Measurements from ENCODE around the gene BLM.

Gene BLM

DNA sequence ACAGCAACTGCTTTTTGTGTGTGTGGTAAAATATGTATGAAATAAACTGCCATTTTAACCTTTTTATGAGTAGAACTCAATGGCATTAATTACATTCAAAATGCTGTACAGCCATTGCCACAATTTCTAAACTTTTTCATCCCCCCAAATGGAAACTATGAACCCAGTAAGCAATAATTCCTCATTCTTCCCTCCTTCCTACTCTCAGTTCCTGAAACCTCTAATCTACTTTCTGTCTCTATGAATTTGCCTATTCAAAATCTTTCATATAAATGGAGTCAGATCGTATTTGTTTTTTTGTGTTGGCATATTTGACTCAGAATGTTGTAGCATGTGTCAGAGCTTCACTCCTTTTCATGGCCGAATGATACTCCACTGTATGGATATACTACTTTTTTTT, 5.3 kb upstream of the BLM start:
- no peak for TF ChIP-seq POLR2AphosphoS5 (IDR thresholded peaks at IDR 0.05; ENCODE audit: low read depth, low read length)

DNA sequence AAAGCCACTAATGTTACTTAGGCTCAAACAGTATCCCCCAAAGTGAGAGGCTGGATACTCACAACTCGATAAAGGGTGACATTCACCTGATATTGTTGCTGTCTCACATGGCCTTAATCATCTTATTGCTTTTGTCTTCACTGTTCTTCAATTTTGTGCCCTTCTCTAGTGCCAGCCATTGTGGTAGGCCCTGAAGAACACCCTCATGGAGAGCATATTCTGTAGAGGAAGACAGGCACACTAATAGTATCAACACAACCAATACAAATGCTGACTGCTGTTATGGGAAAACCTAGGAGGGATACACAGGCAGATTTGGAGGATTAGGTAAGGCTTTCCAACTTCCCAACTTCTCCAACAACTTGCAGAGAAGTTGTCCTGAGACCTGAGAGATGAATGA, 4.1 kb upstream of the BLM start:
- TF ChIP-seq, protein P1, sequence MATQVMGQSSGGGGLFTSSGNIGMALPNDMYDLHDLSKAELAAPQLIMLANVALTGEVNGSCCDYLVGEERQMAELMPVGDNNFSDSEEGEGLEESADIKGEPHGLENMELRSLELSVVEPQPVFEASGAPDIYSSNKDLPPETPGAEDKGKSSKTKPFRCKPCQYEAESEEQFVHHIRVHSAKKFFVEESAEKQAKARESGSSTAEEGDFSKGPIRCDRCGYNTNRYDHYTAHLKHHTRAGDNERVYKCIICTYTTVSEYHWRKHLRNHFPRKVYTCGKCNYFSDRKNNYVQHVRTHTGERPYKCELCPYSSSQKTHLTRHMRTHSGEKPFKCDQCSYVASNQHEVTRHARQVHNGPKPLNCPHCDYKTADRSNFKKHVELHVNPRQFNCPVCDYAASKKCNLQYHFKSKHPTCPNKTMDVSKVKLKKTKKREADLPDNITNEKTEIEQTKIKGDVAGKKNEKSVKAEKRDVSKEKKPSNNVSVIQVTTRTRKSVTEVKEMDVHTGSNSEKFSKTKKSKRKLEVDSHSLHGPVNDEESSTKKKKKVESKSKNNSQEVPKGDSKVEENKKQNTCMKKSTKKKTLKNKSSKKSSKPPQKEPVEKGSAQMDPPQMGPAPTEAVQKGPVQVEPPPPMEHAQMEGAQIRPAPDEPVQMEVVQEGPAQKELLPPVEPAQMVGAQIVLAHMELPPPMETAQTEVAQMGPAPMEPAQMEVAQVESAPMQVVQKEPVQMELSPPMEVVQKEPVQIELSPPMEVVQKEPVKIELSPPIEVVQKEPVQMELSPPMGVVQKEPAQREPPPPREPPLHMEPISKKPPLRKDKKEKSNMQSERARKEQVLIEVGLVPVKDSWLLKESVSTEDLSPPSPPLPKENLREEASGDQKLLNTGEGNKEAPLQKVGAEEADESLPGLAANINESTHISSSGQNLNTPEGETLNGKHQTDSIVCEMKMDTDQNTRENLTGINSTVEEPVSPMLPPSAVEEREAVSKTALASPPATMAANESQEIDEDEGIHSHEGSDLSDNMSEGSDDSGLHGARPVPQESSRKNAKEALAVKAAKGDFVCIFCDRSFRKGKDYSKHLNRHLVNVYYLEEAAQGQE (IDR thresholded peaks at IDR 0.05; ENCODE audit: insufficient read depth in 1 of 2, low read depth in 2 of 2, low read length in 2 of 2) = no peak

DNA sequence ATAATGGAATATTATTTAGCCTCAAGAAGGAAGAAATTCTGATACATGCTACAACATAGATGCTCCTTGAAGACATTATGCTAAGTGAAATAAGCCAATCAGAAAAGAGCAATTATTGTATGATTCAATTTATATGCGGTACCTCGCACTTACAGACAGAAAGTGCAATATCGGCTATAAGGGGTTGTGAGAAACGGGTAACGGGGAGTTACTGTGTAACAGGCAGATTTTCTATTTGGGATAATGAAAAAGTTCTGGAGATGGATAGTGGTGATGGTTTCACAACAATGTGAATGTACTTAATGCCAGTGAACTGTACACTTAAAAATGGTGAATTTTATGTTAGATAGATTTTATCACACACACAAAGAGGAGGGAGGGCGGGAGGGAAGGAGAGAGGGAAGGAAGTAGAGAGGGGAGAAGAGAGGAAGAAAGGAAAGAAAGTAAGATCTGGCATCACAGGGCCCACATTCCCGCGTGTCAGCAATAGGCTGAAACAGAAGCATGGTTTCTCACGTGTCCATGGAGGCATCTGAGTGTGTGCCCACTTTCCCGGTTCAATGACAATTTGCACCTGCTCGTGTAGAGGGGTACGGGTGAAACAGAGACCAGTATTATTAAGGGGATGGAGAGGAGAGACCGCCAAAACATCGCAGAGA, 700 bp upstream of the BLM start:
- TF ChIP-seq FOXP2 (optimal IDR thresholded peaks at IDR 0.05; ENCODE audit: borderline replicate concordance, extremely low read depth, extremely low read length, insufficient read depth) = no peak
- TF ChIP-seq SIN3A (IDR thresholded peaks at IDR 0.05; ENCODE audit: borderline replicate concordance, insufficient read depth, low read length) = no peak
- TF ChIP-seq, protein P1 (IDR thresholded peaks at IDR 0.05; ENCODE audit: insufficient read depth in 1 of 2, low read depth in 2 of 2, low read length in 2 of 2) = no peak
- no peak for TF ChIP-seq POLR2AphosphoS5 (IDR thresholded peaks at IDR 0.05; ENCODE audit: low read depth, low read length)
- TF ChIP-seq TAF1 (IDR thresholded peaks at IDR 0.05; ENCODE audit: borderline replicate concordance, insufficient read depth, low read length) = no peak

DNA sequence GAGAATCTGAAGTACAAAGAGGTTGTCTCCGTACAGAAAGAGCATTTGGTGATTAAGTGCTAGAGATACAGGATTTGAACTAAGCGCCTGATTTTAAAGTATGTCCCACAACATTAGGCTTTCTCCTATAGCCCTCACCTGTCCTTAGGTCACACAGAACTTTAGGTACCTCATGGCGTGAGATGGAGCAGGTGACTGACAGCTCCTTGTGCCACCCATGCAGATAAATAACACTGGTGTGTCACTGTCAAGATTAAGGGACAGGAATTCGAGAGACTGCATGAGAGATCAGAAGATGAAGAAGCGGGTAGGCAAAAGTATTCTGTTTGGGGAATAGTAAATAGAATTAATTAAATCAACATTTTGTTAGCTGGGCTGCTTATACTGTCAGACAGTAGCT, 1.1 kb downstream of the BLM start:
- TF ChIP-seq, protein P1 (IDR thresholded peaks at IDR 0.05; ENCODE audit: insufficient read depth in 1 of 2, low read depth in 2 of 2, low read length in 2 of 2) = no peak
- TF ChIP-seq TAF1 (IDR thresholded peaks at IDR 0.05; ENCODE audit: borderline replicate concordance, insufficient read depth, low read length) (no peak), FOXP2 (optimal IDR thresholded peaks at IDR 0.05; ENCODE audit: borderline replicate concordance, extremely low read depth, extremely low read length, insufficient read depth) (no peak), SIN3A (IDR thresholded peaks at IDR 0.05; ENCODE audit: borderline replicate concordance, insufficient read depth, low read length) (no peak), POLR2AphosphoS5 (IDR thresholded peaks at IDR 0.05; ENCODE audit: low read depth, low read length) (no peak)

DNA sequence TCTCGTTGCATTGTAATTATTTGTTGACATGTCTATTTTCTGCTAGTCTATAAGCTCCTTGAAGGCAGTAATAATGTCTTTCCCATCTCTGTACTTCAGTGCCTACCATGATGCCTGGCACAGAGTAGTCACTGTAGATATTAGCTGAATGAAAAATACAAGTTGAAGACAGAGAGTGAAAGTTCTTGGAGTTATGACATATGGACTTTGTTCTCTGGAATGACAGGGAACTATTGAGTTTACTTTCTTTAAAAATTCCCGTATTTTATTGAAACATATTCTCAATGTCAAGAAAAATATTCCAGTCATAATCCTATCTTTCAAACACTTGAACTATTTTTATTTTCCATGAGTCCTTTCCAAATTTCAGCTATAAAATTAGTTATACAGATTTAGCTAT, 3.0 kb downstream of the BLM start:
- TF ChIP-seq FOXP2 (optimal IDR thresholded peaks at IDR 0.05; ENCODE audit: borderline replicate concordance, extremely low read depth, extremely low read length, insufficient read depth) (no peak), POLR2AphosphoS5 (IDR thresholded peaks at IDR 0.05; ENCODE audit: low read depth, low read length) (no peak)

DNA sequence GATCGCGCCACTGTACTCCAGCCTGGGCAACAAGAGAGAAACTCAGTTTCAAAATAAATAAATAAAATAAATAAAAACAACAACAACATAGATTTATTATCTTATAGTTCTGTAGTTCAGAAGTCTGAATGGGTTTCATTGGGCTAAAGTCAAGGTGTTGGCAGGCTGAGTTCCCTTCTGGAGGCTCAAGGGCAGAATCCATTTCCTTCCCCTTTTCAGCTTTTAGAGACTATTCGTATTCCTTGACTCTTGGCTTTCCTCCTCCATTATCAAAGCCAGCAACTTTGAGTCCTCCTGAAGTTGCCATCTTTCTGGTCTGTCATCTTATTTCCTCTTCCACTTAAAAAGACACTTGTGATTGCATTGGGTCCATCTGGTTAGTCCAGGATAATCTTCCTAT, 12.1 kb downstream of the BLM start:
- TF ChIP-seq FOXP2 (optimal IDR thresholded peaks at IDR 0.05; ENCODE audit: borderline replicate concordance, extremely low read depth, extremely low read length, insufficient read depth) (no peak), SIN3A (IDR thresholded peaks at IDR 0.05; ENCODE audit: borderline replicate concordance, insufficient read depth, low read length) (no peak), POLR2AphosphoS5 (IDR thresholded peaks at IDR 0.05; ENCODE audit: low read depth, low read length) (no peak), TAF1 (IDR thresholded peaks at IDR 0.05; ENCODE audit: borderline replicate concordance, insufficient read depth, low read length) (no peak)
- TF ChIP-seq, protein P1 (IDR thresholded peaks at IDR 0.05; ENCODE audit: insufficient read depth in 1 of 2, low read depth in 2 of 2, low read length in 2 of 2) = no peak
